BLaER1 treated with 17β-estradiol and CSF1 and Interleukin-3, amounts not matched to agents 10 nM and 100 nM (cell line): Measurements from ENCODE around the gene MAS1L.

Experiments used
- H3K27ac ChIP-seq, 11 experiments: shearing (Covaris generic); formaldehyde crosslinking; 2 replicates each; pipeline ENCODE4 v1.8.1; 2022
- H3K27me3 ChIP-seq, 11 experiments: shearing (Covaris generic); formaldehyde crosslinking; 2 replicates each; pipeline ENCODE4 v1.8.1; 2022
- H3K36me3 ChIP-seq, 11 experiments: shearing (Covaris generic); formaldehyde crosslinking; 2 replicates each; pipeline ENCODE4 v1.8.1; 2022
- H3K4me1 ChIP-seq, 10 experiments: shearing (Covaris generic); formaldehyde crosslinking; 2 replicates each; pipeline ENCODE4 v1.8.1; 2022
- H3K4me2 ChIP-seq, 11 experiments: shearing (Covaris generic); formaldehyde crosslinking; 2 replicates each; pipeline ENCODE4 v1.8.1; 2022
- H3K4me3 ChIP-seq, 10 experiments: shearing (Covaris generic); formaldehyde crosslinking; 2 replicates each; pipeline ENCODE4 v1.8.1; 2022
- H3K9ac ChIP-seq, 11 experiments: shearing (Covaris generic); formaldehyde crosslinking; 2 replicates each; pipeline ENCODE4 v1.8.1; 2022
- H3K9me3 ChIP-seq, 11 experiments: shearing (Covaris generic); formaldehyde crosslinking; replicated peaks in 1 of 11; 2 replicates each; pipeline ENCODE4 v1.8.1; 2022
- H4K20me1 ChIP-seq, 11 experiments: shearing (Covaris generic); formaldehyde crosslinking; 2 replicates each; pipeline ENCODE4 v1.8.1; 2022
- Cebpa-rat ChIP-seq, 11 experiments: shearing (Covaris generic); IDR thresholded peaks; 2 replicates each; pipeline ENCODE4 v1.8.1; 2022

MAS1L gene

DNA sequence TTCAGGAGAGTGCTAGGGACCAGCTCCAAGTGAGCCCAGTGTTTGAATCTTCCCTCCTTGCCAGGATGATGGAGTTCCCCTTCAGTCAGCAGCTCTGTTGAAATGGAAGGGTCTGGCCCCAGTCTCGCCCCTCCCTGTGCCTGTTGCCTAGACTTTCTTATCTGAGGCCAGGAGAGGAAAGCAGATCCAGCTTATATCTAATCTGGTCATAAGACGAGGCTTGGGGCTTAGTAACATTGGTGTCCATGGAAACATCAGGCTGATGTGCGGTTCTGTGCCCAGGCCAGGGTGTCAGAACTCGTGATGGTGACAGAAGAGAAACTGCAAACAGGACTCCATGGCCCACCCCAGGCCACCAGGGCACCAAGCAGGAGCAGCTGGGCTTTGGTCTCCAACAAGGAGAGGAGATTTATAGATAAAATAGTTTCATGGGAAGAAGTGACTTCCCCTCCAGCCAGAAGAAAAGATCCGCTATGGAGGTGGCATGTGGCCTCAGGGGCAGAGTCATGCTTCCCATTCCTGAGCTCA is 9.8 kb downstream of the MAS1L start:
- H3K9me3 ChIP-seq: peaks cover 0 to 10% (median 8%) of the 10 kb centered on the region in 11 experiments; a peak in 12 of 22 replicates
- H4K20me1 ChIP-seq: no peaks in the 10 kb centered on the region
- no peak overlapping the region for H3K4me3 ChIP-seq
- no peak overlapping the region for H3K4me2 ChIP-seq
- H3K36me3 ChIP-seq: no peaks in the 10 kb centered on the region
- no peak for TF ChIP-seq Cebpa-rat (IDR thresholded peaks at IDR 0.05)
- no peak overlapping the region for H3K27ac ChIP-seq
- no peaks in the 10 kb centered on the region for H3K4me1 ChIP-seq
- no peak overlapping the region for H3K9ac ChIP-seq
- H3K27me3 ChIP-seq: no peaks in the 10 kb centered on the region

DNA sequence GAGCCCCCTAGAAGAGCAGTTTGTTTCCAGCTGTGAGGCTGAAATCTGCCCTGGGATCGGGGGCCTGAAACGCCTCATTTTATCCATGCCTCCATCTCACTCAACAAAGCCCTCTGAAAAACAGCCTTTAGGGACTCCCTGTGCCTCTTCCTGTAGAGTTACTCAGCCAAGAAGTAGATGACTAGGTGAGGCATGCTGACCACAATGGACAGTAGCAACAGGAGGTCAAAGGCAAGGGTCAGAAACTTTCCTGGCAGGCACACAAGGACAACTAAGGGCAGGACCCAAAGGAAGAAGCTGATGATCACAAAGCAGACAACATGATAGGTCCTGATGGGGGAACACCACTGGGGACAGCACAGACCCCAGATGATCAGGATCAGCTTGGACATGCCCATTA is 12.8 kb downstream of the MAS1L start:
- H3K27ac ChIP-seq: no peak overlapping the region
- H4K20me1 ChIP-seq: no peaks in the 10 kb centered on the region

DNA sequence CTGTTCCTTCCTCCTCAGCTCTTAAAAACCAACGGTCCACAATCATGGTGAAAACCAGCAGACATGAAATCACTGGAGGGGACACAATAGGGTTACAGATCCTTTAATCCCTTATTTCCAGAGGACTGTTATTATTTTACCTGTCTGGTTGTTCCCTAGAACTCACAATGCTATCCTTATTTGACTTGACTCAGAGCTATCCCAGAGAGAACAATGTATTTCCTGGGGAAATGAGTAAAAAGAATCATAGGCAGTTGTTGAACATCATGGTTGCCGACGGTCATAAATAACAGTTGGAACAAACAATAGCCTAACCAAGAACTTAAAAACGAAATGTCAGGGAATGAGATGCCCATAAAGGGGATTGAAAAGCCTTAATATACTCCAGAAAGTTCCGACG is 21.5 kb downstream of the MAS1L start:
- no peaks in the 10 kb centered on the region for H3K9me3 ChIP-seq
- H3K4me2 ChIP-seq: no peak overlapping the region
- no peaks in the 10 kb centered on the region for H3K36me3 ChIP-seq
- H4K20me1 ChIP-seq: no peaks in the 10 kb centered on the region
- H3K27me3 ChIP-seq: no peaks in the 10 kb centered on the region
- H3K4me3 ChIP-seq: no peak overlapping the region
- H3K4me1 ChIP-seq: peaks cover 0 to 10% (median 0%) of the 10 kb centered on the region in 10 experiments; a peak in 3 of 20 replicates
- no peak overlapping the region for H3K9ac ChIP-seq
- no peak overlapping the region for H3K27ac ChIP-seq
- TF ChIP-seq Cebpa-rat (IDR thresholded peaks at IDR 0.05): no peak

More for the DNA sequence above, 12.8 kb downstream of the MAS1L start:
- Histone ChIP-seq H3K9me3 (no peaks in the 10 kb centered on the region; a peak in 1 of 22 replicates), H3K4me2 (no peak overlapping the region), H3K27me3 (no peaks in the 10 kb centered on the region), H3K4me1 (no peaks in the 10 kb centered on the region), H3K36me3 (no peaks in the 10 kb centered on the region), H3K9ac (no peak overlapping the region), H3K4me3 (no peak overlapping the region)
- TF ChIP-seq Cebpa-rat (IDR thresholded peaks at IDR 0.05): no peak

DNA sequence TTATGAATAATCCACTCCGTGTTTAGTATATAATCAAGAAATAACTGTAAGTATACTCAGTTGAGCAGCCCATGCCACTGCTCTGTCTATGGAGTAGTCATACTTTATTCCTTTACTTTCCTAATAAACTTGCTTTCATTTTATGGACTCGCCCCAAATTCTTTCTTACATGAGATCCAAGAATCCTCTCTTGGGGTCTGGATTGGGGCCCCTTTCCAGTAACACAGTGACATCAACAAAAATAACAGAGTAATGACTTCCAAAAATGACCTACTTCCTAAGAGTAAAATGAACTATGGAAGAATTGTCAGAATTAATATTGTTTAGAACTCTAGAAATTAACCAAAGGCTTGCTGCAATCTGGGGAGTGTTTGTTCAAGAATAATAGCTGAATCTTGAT is 22.0 kb downstream of the MAS1L start:
- no peaks in the 10 kb centered on the region for H3K27me3 ChIP-seq
- no peak overlapping the region for H3K4me2 ChIP-seq
- H3K4me3 ChIP-seq: no peak overlapping the region
- TF ChIP-seq Cebpa-rat (IDR thresholded peaks at IDR 0.05): no peak
- H4K20me1 ChIP-seq: no peaks in the 10 kb centered on the region
- H3K9ac ChIP-seq: no peak overlapping the region
- H3K9me3 ChIP-seq: no peaks in the 10 kb centered on the region
- no peak overlapping the region for H3K27ac ChIP-seq
- H3K36me3 ChIP-seq: no peaks in the 10 kb centered on the region
- H3K4me1 ChIP-seq: peaks cover 0 to 10% (median 0%) of the 10 kb centered on the region in 10 experiments; a peak in 3 of 20 replicates

DNA sequence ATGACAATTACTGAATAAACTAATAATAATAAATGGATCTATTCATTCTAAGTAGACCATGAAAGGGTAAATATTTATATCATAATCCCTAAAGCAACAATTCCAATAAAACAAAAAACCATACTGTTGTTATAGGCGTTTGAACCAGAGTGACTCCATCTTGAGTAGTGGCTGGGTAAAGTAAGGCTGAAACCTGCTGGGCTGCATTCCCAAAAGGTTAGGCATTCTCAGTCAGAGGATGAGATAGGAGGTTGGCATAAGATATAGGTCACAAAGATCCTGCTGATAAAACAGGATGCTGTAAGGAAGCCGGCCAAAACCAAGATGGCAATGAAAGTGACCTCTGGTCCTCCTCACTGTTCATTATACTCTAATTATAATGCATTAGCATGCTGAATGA is 22.5 kb downstream of the MAS1L start:
- H3K27me3 ChIP-seq: no peaks in the 10 kb centered on the region
- H4K20me1 ChIP-seq: no peaks in the 10 kb centered on the region
- no peak overlapping the region for H3K27ac ChIP-seq
- H3K36me3 ChIP-seq: no peaks in the 10 kb centered on the region
- no peak overlapping the region for H3K4me3 ChIP-seq
- H3K9me3 ChIP-seq: no peaks in the 10 kb centered on the region
- peaks cover 0 to 10% (median 0%) of the 10 kb centered on the region in 10 experiments; a peak in 3 of 20 replicates for H3K4me1 ChIP-seq
- no peak overlapping the region for H3K9ac ChIP-seq
- H3K4me2 ChIP-seq: no peak overlapping the region
- TF ChIP-seq Cebpa-rat (IDR thresholded peaks at IDR 0.05): no peak

DNA sequence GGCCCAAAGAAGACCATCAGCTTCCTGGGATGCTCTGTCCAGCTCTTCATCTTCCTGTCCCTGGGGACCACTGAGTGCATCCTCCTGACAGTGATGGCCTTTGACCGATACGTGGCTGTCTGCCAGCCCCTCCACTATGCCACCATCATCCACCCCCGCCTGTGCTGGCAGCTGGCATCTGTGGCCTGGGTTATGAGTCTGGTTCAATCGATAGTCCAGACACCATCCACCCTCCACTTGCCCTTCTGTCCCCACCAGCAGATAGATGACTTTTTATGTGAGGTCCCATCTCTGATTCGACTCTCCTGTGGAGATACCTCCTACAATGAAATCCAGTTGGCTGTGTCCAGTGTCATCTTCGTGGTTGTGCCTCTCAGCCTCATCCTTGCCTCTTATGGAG is 25.7 kb downstream of the MAS1L start:
- peaks cover 0 to 10% (median 0%) of the 10 kb centered on the region in 10 experiments; a peak in 3 of 20 replicates for H3K4me1 ChIP-seq
- no peaks in the 10 kb centered on the region for H4K20me1 ChIP-seq
- no peaks in the 10 kb centered on the region for H3K36me3 ChIP-seq
- no peak for TF ChIP-seq Cebpa-rat (IDR thresholded peaks at IDR 0.05)
- no peak overlapping the region for H3K27ac ChIP-seq
- H3K9me3 ChIP-seq: no peaks in the 10 kb centered on the region
- H3K27me3 ChIP-seq: no peaks in the 10 kb centered on the region
- H3K4me2 ChIP-seq: no peak overlapping the region
- H3K4me3 ChIP-seq: no peak overlapping the region
- H3K9ac ChIP-seq: no peak overlapping the region

DNA sequence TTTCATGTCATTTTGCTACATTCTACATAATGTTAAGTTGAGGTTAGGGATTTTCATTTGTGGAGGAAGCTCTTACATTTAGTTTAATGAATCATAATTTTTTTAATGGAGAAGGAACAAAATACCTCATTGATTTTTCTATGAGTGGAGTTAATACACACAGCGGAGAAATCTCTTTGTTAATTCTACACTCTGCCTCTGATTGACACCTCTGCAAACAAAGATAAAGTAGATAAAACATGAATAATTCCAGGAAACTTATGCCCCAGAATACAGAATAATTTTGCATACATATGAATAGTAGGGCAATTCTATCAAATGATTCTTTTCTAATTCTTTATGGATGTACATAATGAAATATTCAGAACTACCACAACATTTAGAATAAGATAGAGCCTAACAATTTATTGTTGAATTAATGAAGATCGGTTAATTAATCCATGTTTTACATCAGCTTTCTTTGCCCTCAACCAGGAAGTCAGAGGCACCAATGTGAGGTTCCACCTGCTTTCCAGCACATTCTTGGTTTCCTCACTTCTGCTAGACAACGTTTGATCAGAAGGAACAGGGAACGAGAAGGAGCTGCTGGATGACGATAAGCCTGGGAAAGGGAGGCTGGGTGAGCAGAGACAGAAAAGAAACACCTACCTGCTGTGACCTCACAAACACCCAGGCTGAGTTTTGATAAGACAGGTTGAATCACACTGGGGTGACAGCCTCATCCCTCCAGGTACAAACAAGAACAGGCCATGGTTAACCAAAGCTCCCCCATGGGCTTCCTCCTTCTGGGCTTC is 26.5 kb downstream of the MAS1L start:
- Histone ChIP-seq H3K9me3 (no peaks in the 10 kb centered on the region), H3K27ac (no peak overlapping the region), H3K4me3 (no peak overlapping the region), H3K4me2 (no peak overlapping the region), H3K36me3 (no peaks in the 10 kb centered on the region), H3K9ac (no peak overlapping the region), H3K27me3 (no peaks in the 10 kb centered on the region), H4K20me1 (no peaks in the 10 kb centered on the region), H3K4me1 (peaks cover 0 to 10% (median 0%) of the 10 kb centered on the region in 10 experiments; a peak in 3 of 20 replicates)
- TF ChIP-seq Cebpa-rat (IDR thresholded peaks at IDR 0.05): no peak

DNA sequence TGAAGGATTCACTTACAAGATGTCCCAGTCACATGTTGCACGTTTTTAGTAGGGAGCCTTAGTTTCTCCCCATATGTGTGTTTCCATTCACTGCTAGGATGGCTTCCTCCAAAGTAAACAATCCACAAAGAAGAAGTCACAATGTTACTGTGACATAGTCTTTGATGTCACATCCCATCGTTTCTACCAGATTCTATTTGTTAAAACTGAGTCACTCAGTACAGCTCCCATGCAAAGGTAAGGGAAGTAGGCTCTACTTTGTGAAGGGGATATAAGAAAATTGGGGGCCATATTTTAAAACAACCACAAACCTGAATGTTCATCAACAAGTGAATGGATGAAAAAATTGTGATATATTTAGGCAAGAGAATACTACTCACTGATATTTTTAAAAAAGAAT is 30.8 kb downstream of the MAS1L start, which contains the start of the genes OR11A1 and OR2H1:
TSS of gene OR11A1 (minus strand) at position 101 of the 400 bp plus-strand sequence. CDS start 29,430 bp downstream, outside the sequence.
TSS of gene OR2H1 (plus strand) at position 185 of the 400 bp plus-strand sequence. CDS start 4,615 bp downstream, outside the sequence.
- no peak within 1 kb of the TSS for H3K4me3 ChIP-seq
- TF ChIP-seq Cebpa-rat (IDR thresholded peaks at IDR 0.05): no peak

DNA sequence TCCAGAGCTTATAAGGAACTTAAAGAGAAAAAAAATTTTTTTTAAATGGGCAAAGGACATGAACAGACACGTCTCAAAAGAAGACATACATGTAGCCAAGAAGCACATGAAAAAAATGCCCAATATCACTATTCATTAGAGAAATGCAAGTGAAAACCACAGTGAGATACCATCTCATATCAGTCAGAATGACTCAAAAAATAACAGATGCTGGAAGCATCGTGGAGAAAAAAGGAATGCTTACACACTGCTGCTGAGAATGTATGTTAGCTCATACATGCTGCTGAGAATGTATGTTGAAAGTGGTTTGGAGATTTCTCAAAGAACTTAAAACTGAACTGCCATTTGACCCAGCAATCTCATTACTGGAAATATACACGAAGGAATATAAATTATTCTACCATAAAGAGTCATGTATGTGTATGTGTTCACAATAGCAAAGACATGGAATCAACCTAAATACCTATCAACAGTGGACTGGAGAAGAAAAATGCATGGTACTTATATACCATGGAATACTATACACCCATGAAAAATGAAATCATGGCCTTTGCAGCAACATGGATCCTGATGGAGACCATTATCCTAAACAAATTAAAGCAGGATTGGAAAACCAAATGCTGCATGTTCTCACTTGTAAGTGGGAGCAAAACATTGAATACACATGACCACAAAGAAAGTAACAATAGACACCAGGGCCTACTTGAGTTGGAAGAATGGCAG is 36.1 kb downstream of the MAS1L start:
- Histone ChIP-seq H3K4me3 (no peak overlapping the region), H3K27me3 (no peaks in the 10 kb centered on the region), H4K20me1 (no peaks in the 10 kb centered on the region), H3K27ac (no peak overlapping the region), H3K4me2 (no peak overlapping the region), H3K4me1 (no peaks in the 10 kb centered on the region), H3K9ac (no peak overlapping the region), H3K36me3 (no peaks in the 10 kb centered on the region), H3K9me3 (0 out of 22 replicates have a peak, but pooled peaks cover 0 to 5% (median 0%) of the 10 kb centered on the region in 11 experiments)
- no peak for TF ChIP-seq Cebpa-rat (IDR thresholded peaks at IDR 0.05)

More for the DNA sequence above, 30.8 kb downstream of the MAS1L start, which contains the start of the genes OR11A1 and OR2H1:
- Histone ChIP-seq H3K9ac (no peak within 1 kb of the TSS), H3K36me3 (no peaks in the 10 kb centered on the region), H3K27ac (no peak within 1 kb of the TSS), H3K27me3 (no peaks in the 10 kb centered on the region), H3K4me2 (no peak within 1 kb of the TSS), H3K9me3 (no peaks in the 10 kb centered on the region), H3K4me1 (no peaks in the 10 kb centered on the region), H4K20me1 (no peaks in the 10 kb centered on the region)
